HG03175 (cell line): ENCODE measurements around the gene TBKBP1.
A peak's percentile ranks its signal among the peaks of the same experiment; 100 is the strongest.

Experiments
- ATAC-seq: cut with Tn5 transposase; IDR thresholded peaks from one replicate; pipeline ENCODE4 v1.9.1; 2021; ENCODE audit warnings: mild to moderate bottlenecking, moderate library complexity; ENCODE audit not compliant: unreplicated experiment

TBKBP1 gene

DNA sequence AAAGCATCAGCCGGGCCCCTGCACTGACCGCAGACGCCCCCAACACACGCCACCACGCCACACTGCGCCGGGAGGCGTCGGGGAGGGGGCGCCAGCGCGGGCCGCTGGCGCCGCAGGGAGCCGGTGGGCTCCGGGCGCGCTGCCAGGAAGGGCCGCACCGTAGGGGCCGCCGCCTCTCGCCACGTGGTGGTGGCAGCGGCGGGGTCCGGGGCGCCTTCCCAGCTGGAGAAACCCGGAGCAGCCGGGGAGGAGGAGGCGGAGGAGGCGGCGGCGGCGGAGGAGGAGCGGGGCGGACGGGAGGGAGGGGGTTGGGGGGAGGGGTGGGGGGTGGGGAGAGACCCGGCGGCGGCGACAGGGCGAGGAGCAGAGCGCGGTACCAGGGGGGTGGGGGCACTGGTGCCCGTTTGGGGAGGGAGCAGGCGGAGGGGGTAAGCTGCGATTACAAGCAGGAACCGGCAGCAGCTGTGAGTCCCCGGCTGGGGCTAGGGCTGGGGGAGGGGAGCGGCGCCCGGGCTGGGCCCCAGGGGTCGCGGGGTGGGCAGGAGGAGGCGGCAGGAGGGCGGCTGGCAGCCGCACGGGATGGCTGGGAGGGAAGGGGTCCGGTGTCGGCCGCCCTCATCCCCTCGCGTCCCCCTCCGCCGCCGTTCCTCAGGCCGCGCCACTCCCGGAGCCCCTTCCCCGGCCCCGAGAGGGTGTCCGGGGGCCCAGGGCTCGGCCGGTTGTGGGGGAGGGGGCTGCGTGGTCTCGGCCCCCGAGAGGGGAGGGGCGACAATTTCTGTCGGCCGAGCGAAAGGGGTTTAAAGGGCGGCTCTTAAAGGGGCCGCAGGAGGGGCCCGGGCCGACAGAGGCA lies at the start of gene TBKBP1:
Gene TBKBP1, plus strand, starts transcription at position 431 of the 850 bp plus-strand sequence. CDS start 1,952 bp downstream, outside the sequence.
- no peak for ATAC-seq

GRCh38 chr17:47644324-47644723 lies 49.6 kb upstream of the TBKBP1 start:
- no peak for ATAC-seq

DNA sequence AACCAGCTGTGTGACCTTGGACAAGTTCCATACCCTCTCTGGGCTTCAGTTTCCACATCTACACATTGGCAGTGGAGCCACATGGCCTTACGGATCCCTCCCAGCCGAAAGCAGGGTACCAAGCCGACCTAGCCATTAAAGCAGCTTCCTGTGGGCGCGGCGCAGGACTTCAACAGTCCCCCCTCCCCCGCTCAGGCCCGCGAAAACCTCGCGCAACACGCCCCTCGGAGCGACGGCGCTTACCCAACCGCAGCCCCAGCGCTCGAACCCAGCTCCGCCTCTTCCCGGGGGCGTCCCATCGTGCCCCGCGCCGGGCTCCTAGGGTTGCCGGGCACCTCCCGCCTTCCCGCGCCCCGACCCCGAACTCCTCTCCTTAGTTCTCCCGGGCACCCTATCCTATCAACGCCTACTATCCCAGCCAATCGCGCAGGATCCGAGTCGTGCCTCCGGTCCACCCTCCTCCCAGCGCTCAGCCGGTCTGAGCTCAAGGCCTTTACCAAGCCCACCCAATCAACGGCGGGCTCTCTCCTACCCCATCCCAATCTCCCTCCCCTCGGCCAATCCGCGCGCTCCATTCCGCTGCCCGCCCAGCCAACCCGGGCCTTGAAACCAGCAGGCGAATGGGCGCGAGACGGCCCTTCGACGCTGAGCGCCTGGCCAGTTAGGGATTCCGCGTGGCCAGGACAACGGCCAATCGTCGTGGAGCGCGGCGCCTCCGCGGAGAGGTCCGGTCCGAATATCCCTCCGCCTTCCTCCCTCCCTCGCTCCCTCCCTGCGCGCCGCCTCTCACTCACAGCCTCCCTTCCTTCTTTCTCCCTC lies 44.6 kb upstream of the TBKBP1 start, which contains the start of gene KPNB1:
Gene KPNB1, plus strand, starts transcription at position 767 of the 819 bp plus-strand sequence. CDS start 326 bp downstream, outside the sequence.
- peak; percentile 86 for ATAC-seq

GRCh38 chr17:47649972-47650524 lies 43.9 kb upstream of the TBKBP1 start:
- ATAC-seq = no peak

DNA sequence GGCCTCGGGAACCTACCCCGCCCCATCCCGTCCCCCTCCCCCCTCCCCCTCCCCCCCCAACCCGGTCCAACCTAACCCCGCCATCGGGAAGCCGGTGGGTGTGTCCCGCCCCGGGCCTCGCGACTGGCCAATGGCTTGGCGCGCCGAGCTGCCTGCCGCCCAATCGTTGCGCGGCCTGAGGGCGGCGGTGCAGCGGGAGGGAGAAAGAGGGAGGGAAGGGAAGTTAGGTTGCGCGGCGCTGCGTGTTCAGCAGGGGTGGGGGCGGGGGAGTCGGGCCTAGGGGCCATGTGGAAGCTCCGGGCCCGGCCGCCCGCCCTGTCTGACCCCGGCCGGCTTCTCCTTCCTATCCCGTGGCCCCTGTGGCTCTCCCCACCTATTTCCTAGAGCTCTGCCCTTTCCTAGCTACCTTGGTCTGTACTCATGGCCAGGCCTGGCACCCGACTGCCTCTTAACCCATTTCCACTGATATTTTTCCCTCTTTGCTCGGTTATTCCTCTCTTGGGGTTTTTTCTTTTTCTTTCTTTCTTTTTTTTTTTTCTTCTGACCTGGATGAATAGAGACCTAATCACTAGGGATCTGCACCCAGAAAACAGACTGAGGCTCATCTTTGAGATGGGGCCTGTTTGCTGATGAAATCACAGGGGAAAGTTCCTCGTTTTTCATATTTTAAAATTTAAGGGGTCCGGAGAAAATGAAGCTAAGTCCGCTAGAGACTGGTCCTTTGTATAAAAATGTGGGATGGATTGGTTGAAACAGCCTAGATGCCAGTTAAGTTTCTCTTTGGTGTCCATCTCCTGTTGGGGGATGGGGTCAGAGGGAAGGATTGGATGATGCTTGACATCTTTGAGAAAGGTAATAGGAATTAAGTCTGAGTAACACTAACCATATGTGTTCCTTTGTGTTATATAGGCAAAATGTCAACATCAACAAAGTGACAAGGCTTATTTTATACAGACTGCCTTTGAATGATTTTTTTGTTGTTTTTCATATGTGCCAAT lies 43.1 kb upstream of the TBKBP1 start:
- peak; percentile 37 for ATAC-seq

DNA sequence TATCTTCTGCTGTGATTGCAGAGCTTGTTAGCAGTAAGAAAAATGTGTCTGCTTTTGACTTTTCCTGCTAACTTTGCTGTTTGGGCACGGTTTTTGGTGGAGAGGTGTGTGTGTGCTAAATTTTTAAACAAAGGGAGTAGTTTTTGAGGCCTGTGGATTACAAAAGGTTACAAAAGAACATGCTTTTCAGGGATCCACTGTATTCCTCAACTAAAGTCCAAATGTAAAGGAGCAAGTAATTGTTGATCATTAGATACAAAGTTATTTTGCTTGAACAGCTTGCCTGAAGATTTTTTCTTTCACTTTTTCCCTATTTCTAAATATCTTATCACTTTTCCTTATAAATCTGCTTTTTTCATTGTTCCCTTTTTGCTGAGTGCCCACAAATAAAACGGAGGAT lies 42.3 kb upstream of the TBKBP1 start:
- ATAC-seq = no peak

GRCh38 chr17:47652570-47652969 lies 41.4 kb upstream of the TBKBP1 start:
- no peak for ATAC-seq

- ATAC-seq = no peak
These were observed 40.5 kb upstream of the TBKBP1 start for GRCh38 chr17:47653442-47653841.

DNA sequence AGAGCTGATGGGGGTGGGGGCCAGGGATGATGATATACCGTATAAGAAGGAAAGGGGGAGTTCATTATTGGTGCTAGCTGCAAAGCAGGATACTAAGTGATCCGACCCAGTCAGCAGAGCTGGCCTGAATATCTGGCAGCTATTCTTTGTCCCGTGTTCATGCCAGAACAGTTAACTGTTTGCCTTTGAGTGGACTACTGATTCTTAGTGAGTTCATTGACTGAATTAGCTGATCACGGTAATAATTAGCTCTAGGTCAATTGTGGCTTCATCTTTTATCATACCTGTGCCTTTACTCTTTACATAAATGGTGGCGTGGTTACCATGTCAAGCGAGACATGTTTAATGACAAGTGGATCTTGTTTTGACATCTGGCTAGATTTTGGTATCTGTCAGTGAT lies 39.0 kb upstream of the TBKBP1 start:
- ATAC-seq = no peak

GRCh38 chr17:47660064-47660492 lies 33.9 kb upstream of the TBKBP1 start:
- peak; percentile 75 for ATAC-seq

DNA sequence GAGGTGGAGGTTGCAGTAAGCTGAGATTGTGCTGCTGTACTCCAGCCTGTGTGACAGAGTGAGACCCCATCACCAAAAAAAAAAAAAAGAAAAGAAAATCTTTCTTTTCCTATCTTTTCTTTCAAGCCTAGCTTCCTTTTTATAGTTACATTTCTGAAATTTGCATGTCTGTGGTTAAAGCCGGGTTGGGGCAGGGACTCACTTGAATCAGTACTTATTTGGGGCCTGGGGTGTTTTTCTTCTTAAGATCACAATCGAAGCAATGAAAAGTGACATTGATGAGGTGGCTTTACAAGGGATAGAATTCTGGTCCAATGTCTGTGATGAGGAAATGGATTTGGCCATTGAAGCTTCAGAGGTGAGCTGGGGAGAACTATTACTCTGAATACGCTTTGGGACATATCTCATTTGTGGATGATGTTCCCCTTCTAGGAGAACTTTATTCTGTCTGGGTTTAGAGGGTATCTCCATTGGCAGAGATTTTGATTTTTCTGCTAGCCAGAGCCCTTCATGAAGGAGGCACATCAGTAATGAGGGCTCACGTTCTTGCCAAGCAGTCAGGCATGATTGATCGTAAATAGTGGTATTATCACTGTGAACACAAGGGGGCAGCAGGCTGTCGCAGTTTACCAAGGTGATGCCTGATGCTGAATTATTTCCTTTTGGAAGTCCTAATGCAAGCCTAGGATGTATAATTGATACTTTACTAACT lies 29.9 kb upstream of the TBKBP1 start:
- no peak for ATAC-seq

DNA sequence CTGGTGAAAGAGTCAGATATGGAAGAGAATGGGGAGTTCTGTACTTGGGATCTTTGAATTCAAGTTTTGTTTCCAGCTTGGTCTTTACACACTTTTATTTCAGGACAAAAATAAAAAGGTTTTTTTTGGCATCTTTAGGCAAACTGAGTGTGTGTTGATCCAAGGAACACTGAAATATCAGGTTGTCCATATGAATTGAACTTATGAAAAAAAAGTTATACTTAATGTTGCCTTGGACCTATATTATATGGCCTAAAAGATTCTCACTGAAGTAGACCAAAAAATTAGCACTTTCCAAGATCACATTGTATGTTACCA lies 29.4 kb upstream of the TBKBP1 start:
- ATAC-seq = no peak

DNA sequence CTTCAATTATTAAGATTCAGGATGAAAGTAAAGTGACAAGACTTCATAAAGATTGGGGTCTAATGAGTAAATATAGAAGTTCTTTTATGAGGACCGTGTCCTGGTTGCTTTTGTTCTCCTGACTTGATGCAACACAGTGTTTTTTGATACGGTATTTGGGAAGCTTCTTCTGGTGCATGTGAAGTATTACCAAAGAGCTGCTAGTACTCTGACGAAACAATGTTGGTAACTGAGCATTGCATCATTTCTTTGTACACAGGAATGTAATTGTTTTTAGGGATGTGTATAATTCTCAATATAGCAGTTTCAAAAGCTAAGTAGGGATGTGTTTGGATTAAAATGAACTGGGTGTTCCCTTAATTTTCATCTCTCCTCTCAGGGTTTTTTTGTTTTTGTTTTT lies 28.3 kb upstream of the TBKBP1 start:
- no peak for ATAC-seq

DNA sequence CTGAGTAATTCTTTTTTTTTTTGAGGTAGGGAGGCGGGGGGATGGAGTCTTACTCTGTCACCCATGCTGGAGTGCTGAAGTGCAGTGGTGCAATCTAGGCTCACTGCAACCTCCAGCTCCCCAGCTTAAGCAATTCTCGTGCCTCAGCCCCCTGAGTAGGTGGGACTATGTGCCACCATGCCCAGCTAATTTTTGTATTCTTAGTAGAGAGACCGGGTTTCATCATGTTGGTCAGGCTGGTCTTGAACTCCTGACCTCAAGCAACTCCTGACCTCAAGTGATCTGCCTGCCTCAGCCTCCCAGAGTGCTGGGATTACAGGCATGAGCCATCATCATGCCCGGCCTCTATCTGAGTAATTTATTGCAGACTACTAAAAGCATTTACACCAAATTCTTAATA lies 24.9 kb upstream of the TBKBP1 start:
- no peak for ATAC-seq

DNA sequence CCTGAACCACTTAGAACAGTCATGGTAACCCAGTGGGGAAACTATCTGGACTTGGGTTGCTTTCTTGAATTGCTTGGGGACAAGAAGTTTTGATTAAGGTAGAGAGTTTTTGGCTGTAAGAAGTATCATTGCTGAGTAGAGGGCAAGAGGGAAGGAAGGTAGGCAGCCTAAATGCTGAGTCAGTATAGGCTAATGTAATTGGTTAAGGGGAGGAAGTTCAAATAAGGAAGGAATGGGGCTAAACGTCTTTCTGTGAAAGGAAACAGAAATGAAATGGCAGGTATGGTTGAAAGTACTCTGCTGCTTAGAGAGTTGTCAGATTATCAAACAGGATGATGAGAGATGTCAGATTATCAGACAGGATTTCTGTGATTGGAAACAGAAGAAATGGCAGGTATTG lies 23.9 kb upstream of the TBKBP1 start:
- no peak for ATAC-seq

DNA sequence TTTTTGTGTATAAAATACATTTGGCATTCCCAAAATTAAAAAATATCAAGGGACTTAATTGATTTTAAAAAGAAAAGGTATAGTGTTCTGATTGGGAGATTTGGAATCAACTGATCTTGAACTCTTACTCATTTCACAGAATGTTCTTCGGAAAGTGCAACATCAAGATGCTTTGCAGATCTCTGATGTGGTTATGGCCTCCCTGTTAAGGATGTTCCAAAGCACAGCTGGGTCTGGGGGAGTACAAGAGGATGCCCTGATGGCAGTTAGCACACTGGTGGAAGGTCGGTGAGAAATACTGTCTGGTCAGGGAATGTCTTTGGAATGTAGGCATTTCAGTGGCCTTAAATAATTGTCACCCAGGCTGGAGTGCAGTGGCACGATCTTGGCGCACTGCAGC lies 19.5 kb upstream of the TBKBP1 start:
- ATAC-seq = no peak

- no peak for ATAC-seq
These were observed 18.4 kb upstream of the TBKBP1 start for GRCh38 chr17:47675380-47676198.

DNA sequence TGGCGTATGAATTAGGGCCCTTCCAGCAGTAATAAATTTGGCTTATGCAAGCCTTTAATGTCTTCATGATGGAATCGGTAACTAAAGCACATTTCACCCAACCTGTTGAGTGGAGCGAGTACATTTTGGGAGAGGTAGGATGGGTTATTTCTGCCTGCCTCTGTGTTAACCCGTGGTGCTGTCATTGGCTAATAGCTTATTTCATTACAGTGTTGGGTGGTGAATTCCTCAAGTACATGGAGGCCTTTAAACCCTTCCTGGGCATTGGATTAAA lies 17.8 kb upstream of the TBKBP1 start:
- ATAC-seq = no peak

DNA sequence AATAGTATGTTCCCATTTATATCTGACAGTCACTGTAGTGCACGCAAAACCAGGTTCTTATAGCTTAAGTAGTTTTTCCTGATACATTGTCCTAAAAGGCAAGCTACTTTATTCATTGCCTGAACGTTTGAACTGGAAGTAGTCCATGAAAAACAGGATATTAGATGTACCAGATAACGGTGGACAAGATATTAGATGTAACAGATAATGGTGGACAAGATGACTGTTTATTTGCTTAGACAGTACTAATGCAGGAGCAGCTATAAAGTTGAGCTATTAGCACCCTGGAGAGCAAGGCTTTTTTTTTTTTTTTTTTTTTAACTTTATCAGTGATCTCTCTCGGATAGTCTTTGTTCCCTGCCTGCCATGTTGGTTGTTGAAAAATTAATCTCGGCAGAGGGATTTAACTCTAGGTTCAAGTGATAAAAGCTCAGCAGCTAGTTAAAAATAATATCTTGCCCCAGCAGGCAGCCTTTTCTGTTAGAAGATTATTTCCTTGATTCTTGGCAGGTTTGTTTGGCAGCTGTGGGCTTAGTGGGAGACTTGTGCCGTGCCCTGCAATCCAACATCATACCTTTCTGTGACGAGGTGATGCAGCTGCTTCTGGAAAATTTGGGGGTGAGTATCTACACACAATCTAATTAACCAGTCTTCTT lies 17.3 kb upstream of the TBKBP1 start:
- no peak for ATAC-seq
